ENCODE results near the gene CCIN.

DNA sequence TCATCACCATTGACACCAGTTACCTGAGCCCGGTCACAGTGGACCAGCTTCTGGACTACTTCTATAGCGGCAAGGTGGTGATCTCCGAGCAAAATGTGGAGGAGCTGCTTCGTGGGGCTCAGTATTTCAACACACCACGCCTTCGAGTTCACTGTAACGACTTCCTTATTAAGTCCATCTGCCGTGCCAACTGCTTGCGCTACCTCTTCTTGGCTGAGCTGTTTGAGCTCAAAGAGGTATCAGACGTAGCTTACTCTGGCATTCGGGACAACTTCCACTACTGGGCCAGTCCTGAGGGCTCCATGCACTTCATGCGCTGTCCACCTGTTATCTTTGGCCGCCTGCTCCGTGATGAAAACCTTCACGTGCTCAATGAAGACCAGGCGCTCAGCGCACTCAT, 520 bp downstream of the CCIN start:
- TF ChIP-seq, protein P1, sequence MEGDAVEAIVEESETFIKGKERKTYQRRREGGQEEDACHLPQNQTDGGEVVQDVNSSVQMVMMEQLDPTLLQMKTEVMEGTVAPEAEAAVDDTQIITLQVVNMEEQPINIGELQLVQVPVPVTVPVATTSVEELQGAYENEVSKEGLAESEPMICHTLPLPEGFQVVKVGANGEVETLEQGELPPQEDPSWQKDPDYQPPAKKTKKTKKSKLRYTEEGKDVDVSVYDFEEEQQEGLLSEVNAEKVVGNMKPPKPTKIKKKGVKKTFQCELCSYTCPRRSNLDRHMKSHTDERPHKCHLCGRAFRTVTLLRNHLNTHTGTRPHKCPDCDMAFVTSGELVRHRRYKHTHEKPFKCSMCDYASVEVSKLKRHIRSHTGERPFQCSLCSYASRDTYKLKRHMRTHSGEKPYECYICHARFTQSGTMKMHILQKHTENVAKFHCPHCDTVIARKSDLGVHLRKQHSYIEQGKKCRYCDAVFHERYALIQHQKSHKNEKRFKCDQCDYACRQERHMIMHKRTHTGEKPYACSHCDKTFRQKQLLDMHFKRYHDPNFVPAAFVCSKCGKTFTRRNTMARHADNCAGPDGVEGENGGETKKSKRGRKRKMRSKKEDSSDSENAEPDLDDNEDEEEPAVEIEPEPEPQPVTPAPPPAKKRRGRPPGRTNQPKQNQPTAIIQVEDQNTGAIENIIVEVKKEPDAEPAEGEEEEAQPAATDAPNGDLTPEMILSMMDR (conservative IDR thresholded peaks at IDR 0.05) = no peak
- TF ChIP-seq EZH2 (IDR thresholded peaks at IDR 0.05; ENCODE audit: low read depth) = no peak

Data from PC-9 (cell line).